NCI-H1048 (cell line): ENCODE data around the gene ACOX1.

ENCODE experiments used
- DNase-seq: peaks from one replicate; lab custom pipeline; 2025; lab: John Stamatoyannopoulos, UW

The ACOX1 gene

GRCh38 chr17:75978938-75979704 is at the start of gene ACOX1, which contains the start of gene TEN1:
ACOX1 (minus strand) TSS chr17:75979166; CDS start chr17:75979073, 93 bp downstream.
TEN1 (plus strand) TSS chr17:75979240; CDS start chr17:75986193, 6,953 bp downstream.
- peak; percentile 94 for DNase-seq

- no peak for DNase-seq
Measured at GRCh38 chr17:76027159-76027839, 48.3 kb upstream of the ACOX1 start, which contains the start of gene EVPL. EVPL (minus strand) TSS chr17:76027306; CDS start chr17:76027198, 108 bp downstream.

DNA sequence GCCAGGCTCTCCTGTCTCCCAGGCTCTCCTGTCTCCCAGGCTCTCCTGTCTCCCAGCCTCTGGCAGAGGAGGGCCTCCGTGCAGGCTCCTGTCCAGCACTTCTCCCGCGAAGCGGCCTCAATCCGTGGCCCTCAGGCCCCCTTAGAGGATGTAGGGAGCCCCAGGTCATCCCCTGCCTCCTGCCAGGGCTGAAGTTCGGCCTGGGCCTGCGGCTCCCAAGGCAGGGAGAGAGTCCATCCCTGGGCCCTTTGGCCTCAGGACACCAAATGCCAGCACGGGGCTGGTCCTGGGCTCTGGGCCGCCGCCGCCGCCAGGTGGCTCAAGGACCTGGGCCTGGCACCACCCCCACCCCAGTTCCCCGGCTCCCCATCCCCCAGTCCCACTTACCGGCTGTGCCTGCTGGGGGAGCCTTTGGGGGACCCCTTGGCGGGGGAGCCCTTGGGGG is 47.8 kb upstream of the ACOX1 start:
- DNase-seq: no peak

DNA sequence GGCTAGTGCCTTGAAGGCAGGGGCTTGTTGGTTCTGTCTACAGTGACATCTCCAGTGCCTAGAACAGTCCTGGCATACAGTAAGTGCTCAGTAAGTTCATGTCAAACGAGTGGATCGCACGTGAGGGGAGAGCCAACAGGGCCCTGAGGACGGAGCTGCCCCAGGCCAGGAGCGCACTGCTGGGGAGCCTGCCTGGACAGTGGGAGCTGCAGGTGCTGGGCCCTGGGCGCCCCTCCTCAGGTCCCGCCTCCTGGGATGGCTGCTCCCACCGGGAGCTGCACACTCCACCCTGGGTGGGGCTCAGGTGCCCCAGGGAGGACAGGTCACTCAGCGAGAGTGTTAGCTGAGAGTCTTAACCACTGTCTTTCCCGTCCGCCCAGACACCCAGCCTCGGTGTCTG is 46.3 kb upstream of the ACOX1 start:
- DNase-seq: no peak

- DNase-seq: no peak
Measured at GRCh38 chr17:76024353-76024752, 45.4 kb upstream of the ACOX1 start.

GRCh38 chr17:76023900-76024237 is 44.9 kb upstream of the ACOX1 start:
- DNase-seq: no peak

GRCh38 chr17:76022973-76023899 is 44.3 kb upstream of the ACOX1 start:
- no peak for DNase-seq

GRCh38 chr17:76022285-76022684 is 43.3 kb upstream of the ACOX1 start:
- no peak for DNase-seq

DNA sequence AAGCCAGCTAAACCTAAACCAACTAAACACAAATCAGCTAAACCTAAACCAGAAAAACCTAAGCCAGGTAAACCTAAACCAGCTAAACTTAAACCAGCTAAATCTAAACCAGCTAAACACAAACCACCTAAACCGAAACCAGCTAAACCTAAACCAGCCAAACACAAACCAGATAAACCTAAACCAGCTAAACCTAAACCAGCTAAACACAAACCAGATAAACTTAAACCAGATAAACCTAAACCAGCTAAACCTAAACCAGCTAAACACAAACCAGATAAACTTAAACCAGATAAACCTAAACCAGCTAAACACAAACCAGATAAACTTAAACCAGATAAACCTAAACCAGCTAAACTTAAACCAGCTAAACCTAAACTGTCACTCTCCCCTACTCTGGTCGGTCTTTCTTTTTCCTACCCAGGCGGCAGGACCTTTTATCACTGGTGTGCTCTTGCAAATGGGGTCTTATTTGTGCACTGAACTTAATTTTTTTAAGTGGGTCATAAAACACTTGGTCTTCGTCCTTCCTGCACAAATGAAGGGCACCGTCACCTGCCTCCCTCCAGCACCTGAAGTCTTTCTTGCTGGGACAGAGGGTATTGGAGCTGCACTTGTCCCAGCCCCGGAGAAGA is 41.0 kb upstream of the ACOX1 start:
- no peak for DNase-seq

- no peak for DNase-seq
Measured at GRCh38 chr17:76018801-76019200, 39.8 kb upstream of the ACOX1 start.

- no peak for DNase-seq
Measured at GRCh38 chr17:76018340-76018680, 39.3 kb upstream of the ACOX1 start.

- DNase-seq: no peak
Measured at GRCh38 chr17:76017481-76018339, 38.7 kb upstream of the ACOX1 start.

DNA sequence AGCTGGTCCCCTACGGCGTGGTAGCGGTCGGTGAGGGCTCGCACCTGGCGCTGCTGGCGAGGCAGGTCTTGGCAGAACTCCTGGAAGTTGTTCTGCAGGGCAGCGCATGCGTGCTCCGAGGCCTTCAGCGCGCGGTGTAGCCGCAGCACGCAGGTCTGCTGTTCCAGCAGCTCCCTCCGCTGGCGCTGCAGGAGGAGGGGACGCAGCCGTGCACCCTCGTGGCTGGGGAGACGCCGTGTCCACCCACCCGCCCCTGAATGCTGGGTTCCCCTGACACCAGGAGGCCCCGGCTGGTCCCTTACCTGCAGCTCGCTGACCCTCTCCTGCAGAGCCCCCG is 35.9 kb upstream of the ACOX1 start:
- no peak for DNase-seq

DNA sequence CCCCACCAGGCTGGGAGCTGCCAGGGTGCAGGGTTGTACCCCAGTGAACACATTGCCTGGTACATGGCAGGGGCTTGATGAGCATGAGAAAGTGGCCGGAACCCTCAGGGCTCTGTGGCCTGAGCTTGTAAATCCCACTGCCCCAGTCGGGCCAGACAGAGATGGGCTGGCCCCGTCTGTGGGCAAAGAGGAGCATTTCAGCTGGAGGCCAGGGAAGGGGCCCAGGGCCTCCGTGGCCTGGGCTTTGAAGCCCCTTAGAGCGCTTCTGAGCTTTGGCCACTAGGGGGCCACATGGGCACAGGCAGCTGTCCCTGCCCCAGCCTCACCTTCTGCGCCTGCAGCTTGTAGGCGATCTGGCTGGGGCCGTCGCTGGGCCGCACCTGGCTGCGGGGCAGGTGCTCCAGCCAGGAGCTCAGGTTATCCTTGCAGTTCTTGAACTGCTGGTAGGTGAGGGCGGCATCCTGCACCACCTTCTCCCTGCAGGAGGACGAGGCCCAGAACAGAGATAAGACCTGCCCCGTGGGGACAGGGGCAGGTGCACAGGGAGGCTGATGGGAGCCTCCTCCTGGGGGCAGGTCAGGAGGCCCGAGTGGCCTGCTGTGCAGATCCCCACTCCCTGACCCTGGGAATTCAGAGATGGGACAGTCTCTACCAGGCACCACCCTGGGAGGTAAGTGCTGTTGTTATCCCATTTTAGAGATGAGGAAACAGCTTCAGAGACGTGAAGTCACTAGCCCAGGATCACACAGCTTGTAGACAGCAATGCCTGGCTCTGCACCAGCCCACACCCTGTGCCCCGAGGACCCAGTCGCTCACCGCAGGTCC is 35.3 kb upstream of the ACOX1 start:
- peak; percentile 37 for DNase-seq

DNA sequence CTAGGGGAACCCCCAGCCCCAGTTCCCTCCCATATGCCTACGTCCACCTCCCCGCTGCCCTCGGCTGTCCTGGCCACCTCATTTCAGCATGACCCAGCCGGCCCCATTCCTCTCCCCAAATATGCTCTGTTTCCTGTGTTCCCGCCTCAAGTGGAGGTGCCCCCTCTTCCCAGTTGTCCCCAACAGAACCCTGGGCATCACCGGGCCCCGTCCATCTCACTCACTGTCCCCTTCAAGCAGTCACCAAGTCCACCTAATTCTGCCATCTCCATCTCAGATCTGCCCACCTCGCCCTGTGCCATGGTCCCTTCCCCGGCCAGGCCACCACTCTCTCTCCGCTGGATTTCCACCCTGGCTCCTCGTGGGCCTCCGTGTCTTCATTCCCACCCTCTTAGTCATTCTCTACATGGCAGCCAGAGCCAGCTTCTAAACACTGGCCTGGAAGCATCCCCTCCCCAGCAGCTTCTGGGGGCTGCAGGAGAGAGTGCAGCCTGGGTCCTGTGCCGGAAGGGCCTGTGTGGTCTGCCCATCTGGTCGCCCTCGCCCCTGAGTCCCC is 34.5 kb upstream of the ACOX1 start:
- DNase-seq: no peak

DNA sequence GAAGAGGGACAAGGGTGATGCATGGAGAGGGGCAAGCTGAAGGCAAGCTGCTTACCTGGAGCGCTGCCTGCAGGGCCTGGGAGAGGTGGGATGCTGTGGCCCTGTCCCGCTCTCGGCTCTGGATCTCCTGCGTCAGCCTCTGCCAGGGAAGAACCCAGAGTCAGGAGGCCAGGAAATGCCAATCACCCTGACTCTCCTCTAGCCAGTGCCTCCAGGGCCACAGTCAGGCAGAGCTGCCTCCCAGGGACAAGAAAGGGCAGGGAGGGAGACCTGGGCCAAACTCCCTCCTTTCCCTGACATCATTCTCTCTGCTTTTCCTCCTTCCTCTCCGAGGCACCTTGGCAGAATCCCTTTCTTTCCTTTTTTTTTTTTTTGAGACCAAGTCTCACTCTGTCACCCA is 33.0 kb upstream of the ACOX1 start:
- DNase-seq: no peak

- no peak for DNase-seq
Measured at GRCh38 chr17:76009969-76010661, 31.1 kb upstream of the ACOX1 start.

GRCh38 chr17:76009447-76009846 is 30.5 kb upstream of the ACOX1 start:
- DNase-seq: no peak
